Stimulated activated CD4-positive, alpha-beta T cell treated with anti-CD3 and anti-CD28 coated beads, Interleukin-4, amount 100 ng/mL, for 24 hours (primary cell): ENCODE results near the gene HCN4.

ENCODE experiments used
- DNase-seq: peaks from one replicate; pipeline ENCODE4 v3.0.0-alpha.2; 2020

The HCN4 gene

DNA sequence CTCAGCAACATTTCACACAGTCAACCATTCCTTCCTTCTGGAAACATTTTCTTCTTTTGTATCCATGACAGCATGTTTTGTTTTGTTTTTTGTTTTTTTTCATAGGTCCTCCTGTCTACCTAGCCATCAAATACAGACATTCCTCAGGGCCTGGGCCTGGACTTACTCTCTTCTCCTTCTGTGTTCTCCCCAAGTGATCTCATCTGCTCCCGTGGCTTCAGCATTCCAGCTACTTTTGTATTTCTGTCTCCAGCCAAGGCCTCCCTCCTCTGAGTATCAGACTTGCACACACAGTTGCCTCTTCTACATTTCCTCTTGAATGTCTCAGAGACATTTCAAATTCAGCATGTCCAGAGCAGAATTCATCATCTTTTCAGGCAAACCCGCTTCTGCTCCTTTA lies 82.4 kb downstream of the HCN4 start:
- DNase-seq: no peak

DNA sequence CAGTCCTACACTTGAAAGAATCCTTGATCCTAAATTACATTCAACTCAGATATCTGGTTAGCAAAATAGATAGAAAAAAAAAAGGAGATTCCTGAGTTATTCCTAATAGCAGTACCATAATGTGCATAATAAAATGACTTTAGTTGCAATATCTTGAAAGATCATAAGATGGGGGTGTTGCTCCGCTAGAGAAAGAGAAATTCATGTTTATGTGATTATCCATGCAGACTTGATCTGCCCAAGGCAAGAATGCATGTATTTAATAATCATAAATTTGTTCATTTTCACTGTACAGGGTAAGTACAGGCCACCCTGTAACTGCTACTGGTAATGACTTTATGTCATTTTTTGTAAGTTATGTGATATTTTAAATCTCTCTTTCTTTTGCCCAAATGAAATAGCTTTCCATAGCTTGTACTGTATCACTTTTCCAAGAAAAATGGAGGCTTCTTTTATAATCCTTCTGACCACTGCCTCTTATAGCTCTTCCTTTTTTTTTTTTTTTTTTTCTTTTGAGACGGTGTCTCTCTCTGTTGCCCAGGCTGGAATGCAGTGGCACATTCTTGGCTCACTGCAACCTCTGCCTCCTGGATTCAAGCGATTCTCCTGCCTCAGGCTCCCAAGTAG lies 84.6 kb downstream of the HCN4 start:
- DNase-seq: no peak

DNA sequence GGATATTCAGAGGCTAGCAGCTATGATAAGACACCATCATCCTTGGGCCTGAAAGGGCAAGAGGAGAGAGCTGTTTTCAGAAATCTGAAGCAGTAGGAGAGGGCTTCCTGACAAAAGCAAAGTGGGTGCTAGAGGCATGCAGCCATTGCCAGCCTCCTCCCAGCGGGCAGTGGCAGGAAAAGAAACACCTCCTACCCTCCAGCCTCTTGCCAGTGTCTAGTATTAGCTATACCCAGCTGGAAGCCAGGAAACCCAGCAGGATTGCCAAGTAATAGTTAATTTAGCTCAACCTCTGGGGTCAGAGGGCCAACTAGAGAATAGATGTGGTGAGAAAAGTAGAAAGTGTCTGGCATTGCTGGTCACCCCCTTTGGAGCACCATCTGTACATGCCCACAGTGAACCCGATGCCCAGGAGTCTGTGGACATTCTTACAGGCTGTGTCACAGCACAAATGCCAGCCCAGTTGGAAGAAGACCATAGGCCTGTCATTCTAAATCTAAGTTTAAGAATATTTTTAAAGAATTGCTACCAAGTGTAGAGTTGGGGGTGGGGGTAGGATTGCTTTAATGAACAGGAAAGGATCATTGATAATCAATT lies 85.3 kb downstream of the HCN4 start:
- no peak for DNase-seq

DNA sequence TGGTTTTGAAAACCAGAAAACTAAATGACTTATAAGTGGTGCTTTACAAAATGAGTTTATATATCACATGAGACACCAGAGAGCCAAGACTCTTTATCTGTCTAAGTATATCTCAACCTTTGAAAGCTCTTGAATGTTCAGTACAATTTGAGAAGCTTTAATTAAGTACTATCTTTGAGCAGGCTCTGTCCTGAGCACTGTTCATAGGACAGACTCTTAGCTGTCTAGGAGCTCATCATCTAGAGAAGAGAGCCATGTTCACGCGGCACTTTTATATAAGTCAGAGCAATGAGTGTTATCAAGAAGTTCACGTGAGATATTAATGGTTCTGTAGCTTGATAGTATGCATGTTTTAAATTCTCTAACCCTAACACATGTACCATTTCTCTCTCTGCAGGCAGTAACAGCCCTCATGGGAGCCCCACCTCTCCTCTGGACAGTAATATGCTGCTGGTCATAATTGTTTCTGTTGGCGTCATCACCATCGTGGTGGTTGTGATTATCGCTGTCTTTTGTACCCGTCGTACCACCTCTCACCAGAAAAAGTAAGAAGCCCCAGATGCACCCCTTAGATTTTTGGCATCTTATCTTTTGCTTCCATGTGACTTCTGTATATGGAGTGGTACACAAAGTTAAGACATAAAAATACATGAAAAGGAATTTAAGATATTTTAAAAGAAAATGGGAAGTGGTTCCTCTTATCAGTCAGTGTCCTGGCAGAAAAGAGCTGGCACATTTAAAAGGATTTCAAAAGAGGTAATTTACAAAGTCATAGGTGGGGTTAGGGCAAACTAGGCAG lies 86.0 kb downstream of the HCN4 start:
- DNase-seq: no peak

DNA sequence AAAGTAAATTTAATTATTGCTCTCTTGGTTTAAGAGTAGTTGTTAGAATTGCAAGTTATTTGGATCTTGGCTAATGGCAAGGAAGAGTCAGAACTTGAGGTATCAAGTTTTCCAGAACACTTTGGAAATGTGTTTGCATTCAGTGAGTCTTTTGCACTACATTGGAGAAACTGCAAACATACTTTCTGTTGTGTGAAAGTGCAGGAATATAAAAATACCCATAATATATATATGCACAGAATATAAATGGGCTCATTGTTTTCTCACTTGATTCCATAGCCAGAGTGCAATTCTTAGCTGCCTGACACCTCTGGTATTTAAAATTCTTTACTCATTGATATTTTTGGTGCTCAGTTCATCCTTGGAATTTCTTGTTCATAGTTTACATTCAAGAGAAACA lies 92.9 kb downstream of the HCN4 start:
- no peak for DNase-seq

DNA sequence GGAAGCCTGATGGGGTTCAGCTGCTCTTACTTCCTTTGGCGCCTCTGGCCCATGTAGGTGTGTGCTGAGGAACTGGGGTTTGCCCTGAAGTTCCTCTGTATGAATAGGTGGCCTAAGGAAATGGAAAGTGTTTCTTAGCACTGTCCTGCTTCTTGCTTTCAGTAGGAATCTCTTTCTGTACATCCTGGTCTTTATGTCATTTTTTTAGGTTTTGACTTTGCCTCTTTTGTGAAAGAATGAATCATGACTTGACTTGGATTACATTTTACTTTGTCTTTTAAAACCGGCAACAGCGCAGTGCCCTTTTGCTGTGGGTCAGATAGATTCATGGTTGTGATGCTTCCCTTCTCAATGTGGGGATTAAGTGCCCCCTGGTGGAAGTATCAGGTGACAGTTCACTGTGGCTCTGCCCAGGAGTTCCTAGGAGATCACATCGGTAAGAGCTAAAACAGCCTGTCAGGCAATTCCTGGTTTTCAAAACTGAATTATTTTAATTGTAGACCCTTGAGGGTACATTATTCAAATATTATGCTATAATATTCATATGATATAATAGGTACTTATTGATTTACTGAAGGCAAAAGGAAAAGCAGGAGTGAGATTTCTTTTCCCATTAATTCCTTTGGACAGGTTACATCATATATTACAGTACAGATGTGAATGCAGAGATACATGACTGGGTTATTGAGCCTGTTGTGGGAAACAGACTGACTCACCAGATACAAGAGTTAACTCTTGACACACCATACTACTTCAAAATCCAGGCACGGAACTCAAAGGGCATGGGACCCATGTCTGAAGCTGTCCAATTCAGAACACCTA lies 95.4 kb downstream of the HCN4 start:
- DNase-seq: peak; percentile 57

DNA sequence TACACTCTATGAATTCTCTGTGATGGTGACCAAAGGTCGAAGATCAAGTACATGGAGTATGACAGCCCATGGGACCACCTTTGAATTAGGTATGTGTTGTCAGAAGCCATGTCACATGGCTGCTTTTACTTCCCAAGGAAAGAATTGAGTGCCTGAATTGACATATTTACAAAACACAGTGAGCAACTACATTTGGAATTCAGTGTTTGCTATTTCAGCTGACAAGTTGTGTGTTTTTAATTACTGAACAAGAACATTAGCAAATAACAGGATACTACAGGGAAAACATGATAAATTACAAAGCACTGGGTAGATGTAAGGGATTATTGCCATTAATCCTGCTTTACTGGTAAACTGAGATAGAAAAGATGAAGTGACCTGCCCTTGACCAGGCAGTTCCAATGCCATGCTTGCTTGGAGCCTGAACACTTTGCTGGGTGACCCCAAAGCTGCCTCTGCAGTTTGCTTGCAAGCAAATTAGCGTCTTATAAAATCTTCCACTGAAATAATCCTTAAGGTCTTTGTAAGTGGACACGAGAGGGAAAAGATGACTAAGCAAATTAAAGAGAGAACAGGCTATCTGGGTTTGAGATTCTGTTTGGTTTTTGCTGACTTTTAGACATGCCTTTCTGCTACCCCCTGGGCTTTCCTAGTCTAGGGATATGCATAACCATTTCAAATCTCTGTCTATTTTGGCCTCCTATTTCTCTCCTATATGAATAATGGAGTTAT lies 98.2 kb downstream of the HCN4 start:
- DNase-seq: no peak
